KMS-11 (cell line): ENCODE results near the gene RNF144A.

Experiments
- H2AFZ ChIP-seq: fragments of 200-600 bp; sonication (generic); 2 replicates; pipeline ENCODE4 v1.6.1; 2016; ENCODE audit warnings: antibody characterized with exemption, mixed run types, low read depth
- H3K27ac ChIP-seq: fragments of 200-600 bp; sonication (generic); 2 replicates; pipeline ENCODE4 v1.6.1; 2016; ENCODE audit warnings: mild to moderate bottlenecking, mixed run types
- H3K27me3 ChIP-seq: fragments of 200-600 bp; sonication (generic); 2 replicates; pipeline ENCODE4 v1.6.1; 2017; ENCODE audit warnings: mild to moderate bottlenecking, low read depth, mixed run types, moderate library complexity; ENCODE audit not compliant: insufficient read depth
- H3K36me3 ChIP-seq: fragments of 200-600 bp; sonication (generic); 2 replicates; pipeline ENCODE4 v1.6.1; 2017; ENCODE audit warnings: mild to moderate bottlenecking, mixed run types; ENCODE audit not compliant: insufficient read depth
- H3K4me1 ChIP-seq: fragments of 200-600 bp; sonication (generic); 2 replicates; pipeline ENCODE4 v1.6.1; 2016; ENCODE audit warnings: mild to moderate bottlenecking, low read depth, mixed run types; ENCODE audit not compliant: poor library complexity, severe bottlenecking
- H3K4me2 ChIP-seq: fragments of 200-600 bp; sonication (generic); 2 replicates; pipeline ENCODE4 v1.7.0; 2016; ENCODE audit warnings: mild to moderate bottlenecking, mixed run types
- H3K4me3 ChIP-seq: fragments of 200-600 bp; sonication (generic); IDR thresholded peaks from 2 replicates; pipeline ENCODE4 v1.6.1; 2017; ENCODE audit warnings: low read depth, low read length, mixed read lengths; ENCODE audit not compliant: insufficient read depth
- H3K79me2 ChIP-seq: fragments of 200-600 bp; sonication (generic); 2 replicates; pipeline ENCODE4 v1.6.1; 2016; ENCODE audit warnings: low read depth, mixed run types; ENCODE audit not compliant: insufficient read depth
- H3K9ac ChIP-seq: fragments of 200-600 bp; sonication (generic); 2 replicates; pipeline ENCODE4 v1.6.1; 2016; ENCODE audit warnings: mild to moderate bottlenecking, mixed run types
- H4K20me1 ChIP-seq: fragments of 200-600 bp; sonication (generic); 2 replicates; pipeline ENCODE4 v1.6.1; 2016; ENCODE audit warnings: mild to moderate bottlenecking, mixed run types; ENCODE audit not compliant: insufficient read depth
- TF ChIP-seq, protein P1 (sequence below): fragments of 200-600 bp; sonication (generic); conservative IDR thresholded peaks from 2 replicates; pipeline ENCODE4 v1.6.1; 2017; ENCODE audit warnings: low read depth, mild to moderate bottlenecking, antibody characterized with exemption, low read length, moderate library complexity, mixed read lengths

RNF144A gene

DNA sequence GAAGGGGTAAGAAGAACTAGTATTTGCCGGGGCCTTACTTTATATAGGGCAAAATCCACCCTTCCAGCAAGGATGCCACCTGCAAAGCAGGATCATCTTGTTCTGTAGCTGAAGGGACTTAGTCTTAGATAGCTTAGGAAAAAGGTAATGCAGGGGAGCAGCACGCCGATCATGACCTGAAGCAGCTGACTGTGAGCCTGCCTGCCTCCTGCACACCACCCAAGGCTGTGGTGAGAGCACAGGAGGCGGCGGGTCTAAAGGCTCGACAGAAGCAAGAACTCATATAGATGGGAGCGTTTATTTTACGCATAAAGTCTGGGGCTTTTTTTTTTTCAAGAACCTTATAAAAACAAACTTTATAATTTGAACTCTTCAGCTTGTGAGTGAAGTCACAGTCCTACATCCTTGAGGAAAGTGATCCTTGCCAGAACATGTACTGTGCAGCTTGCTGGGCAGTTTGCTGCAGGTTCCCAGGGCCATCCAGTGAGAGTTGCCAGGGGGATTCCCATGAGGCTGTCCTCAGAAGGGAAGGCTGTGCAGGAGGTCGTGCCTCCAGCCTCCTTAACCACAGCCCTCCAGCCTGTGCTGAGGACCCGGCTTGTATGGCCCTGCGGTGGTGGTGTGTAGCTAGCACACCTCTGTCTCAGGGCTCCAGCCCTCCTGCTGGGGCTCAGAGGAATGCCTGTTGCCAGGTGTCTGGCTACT lies 92.1 kb downstream of the RNF144A start:
- Histone ChIP-seq H3K4me3 (no peak overlapping the region), H3K27me3 (no peaks in the 10 kb centered on the region), H3K9ac (no peak overlapping the region), H3K4me1 (no peaks in the 10 kb centered on the region), H4K20me1 (no peaks in the 10 kb centered on the region), H3K4me2 (no peak overlapping the region), H3K27ac (no peak overlapping the region), H2AFZ (no peak overlapping the region), H3K36me3 (no peaks in the 10 kb centered on the region), H3K79me2 (no peaks in the 10 kb centered on the region)
- TF ChIP-seq, protein P1, sequence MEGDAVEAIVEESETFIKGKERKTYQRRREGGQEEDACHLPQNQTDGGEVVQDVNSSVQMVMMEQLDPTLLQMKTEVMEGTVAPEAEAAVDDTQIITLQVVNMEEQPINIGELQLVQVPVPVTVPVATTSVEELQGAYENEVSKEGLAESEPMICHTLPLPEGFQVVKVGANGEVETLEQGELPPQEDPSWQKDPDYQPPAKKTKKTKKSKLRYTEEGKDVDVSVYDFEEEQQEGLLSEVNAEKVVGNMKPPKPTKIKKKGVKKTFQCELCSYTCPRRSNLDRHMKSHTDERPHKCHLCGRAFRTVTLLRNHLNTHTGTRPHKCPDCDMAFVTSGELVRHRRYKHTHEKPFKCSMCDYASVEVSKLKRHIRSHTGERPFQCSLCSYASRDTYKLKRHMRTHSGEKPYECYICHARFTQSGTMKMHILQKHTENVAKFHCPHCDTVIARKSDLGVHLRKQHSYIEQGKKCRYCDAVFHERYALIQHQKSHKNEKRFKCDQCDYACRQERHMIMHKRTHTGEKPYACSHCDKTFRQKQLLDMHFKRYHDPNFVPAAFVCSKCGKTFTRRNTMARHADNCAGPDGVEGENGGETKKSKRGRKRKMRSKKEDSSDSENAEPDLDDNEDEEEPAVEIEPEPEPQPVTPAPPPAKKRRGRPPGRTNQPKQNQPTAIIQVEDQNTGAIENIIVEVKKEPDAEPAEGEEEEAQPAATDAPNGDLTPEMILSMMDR = no peak

GRCh38 chr2:7010391-7011054 lies 93.3 kb downstream of the RNF144A start:
- H3K4me3 ChIP-seq = no peak overlapping the region
- TF ChIP-seq, protein P1 = no peak

DNA sequence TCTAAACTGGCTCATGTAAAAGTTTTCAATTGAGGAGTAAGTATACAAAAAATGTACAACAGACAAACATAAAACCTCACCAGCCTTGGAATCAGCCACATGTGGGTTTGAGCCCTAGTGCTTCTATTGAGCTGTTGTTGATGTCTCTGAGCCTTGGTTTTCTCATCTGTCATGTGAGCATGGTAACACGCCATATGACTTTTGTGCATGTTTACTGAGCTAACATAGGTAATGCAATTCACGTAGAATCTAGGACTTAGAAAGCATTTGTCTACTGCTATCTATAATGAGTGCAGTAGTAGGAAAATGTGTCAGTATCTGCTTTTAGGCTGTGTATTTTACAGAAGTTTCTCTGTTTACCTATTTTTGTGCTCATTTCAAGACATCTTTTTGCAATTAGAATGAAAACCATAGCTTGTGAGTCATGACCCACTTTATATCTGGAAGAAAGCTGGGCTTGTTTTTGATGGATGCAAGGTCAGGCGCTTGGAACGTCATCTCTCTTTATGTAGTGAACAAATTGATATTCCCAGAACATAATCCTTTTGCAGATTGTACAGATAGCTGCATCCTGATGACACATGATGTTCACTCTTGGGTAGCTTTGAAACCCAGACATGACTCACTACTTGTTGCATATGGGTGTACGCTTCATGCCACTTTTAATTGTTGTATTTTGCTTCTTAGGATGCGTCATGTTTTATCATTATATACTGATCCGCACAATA lies 94.3 kb downstream of the RNF144A start:
- no peaks in the 10 kb centered on the region for H3K36me3 ChIP-seq
- H3K9ac ChIP-seq = no peak overlapping the region
- no peaks in the 10 kb centered on the region for H4K20me1 ChIP-seq
- no peak overlapping the region for H3K4me2 ChIP-seq
- no peaks in the 10 kb centered on the region for H3K79me2 ChIP-seq
- no peak overlapping the region for H3K27ac ChIP-seq
- H3K4me1 ChIP-seq = no peaks in the 10 kb centered on the region
- no peak overlapping the region for H2AFZ ChIP-seq
- H3K4me3 ChIP-seq = no peak overlapping the region
- no peaks in the 10 kb centered on the region for H3K27me3 ChIP-seq
- TF ChIP-seq, protein P1 = no peak

More at GRCh38 chr2:7010391-7011054, 93.3 kb downstream of the RNF144A start:
- Histone ChIP-seq H4K20me1 (no peaks in the 10 kb centered on the region), H3K4me2 (no peak overlapping the region), H3K36me3 (no peaks in the 10 kb centered on the region), H3K9ac (no peak overlapping the region), H3K4me1 (no peaks in the 10 kb centered on the region), H3K79me2 (no peaks in the 10 kb centered on the region), H3K27me3 (no peaks in the 10 kb centered on the region), H3K27ac (no peak overlapping the region), H2AFZ (no peak overlapping the region)

- no peaks in the 10 kb centered on the region for H3K79me2 ChIP-seq
- TF ChIP-seq, protein P1 = no peak
- H3K4me2 ChIP-seq = no peak overlapping the region
- H3K4me1 ChIP-seq = no peaks in the 10 kb centered on the region
- no peak overlapping the region for H2AFZ ChIP-seq
- H3K9ac ChIP-seq = no peak overlapping the region
- no peak overlapping the region for H3K4me3 ChIP-seq
- no peaks in the 10 kb centered on the region for H4K20me1 ChIP-seq
- H3K36me3 ChIP-seq = no peaks in the 10 kb centered on the region
- no peaks in the 10 kb centered on the region for H3K27me3 ChIP-seq
- H3K27ac ChIP-seq = no peak overlapping the region
Observed at GRCh38 chr2:7012141-7012764, 95.0 kb downstream of the RNF144A start.
